ENCODE measurements around the gene CCDC74B.
"Not testable (repeated sequence)": the region's sequence is repeated elsewhere in the genome, so short reads cannot be mapped to it uniquely, and the experiment has no call there.

CCDC74B gene

DNA sequence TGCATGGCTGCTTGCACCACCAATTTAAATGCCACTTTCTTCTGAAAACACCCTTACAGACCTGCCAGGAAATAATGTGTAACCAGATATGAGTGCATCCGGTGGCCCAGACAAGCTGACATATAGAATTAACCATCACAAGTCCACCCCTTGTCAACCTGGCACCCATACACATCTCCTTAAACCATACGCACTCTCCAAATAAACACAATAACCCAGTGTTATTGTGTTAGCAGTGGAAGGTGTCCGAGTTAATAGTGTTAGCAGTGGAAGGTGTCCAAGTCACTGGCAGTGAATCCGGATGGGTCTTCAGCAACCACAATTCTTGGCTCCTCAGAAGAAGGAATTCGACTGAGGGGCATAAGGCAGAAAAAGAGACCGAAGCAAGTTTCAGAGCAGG is 3.6 kb upstream of the CCDC74B start:
- not testable (repeated sequence) for DNase-seq

DNA sequence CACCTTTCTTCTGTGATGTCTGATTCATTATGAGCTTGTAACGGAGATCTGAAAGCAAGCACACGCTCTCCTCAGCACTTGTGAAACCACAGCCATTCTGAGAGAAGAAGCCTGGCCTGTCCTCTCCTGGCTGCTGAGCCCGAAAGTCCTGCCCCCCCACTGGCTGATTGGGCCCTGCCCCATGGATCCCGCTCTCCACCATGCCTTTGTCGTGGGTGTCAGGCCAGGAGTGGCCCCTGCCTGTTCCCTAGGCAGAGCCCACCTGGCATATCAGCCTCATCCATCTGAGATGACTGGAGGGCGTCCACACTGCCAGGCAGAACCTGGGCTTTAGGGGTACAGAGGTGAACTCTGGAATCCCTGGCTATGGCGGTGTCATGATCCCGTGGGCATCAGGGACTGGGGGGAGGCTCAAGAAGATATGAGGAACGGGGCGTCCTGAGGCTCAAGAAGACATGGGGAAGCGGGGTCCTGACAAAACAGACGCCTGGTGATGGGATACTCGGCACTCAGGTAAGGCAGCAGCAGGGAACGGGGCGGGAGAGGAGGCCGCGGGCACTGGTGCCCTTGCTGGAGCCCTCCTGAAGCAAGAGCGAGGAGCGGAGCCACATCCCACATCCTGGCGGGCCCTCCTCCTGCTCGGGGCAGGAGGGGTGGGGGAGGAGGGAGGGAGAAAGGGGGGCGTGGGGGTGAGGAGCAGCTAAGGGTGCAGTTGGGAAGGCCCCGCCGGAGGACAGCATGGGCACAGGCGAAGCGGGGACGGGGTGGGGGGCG is 1.5 kb downstream of the CCDC74B start:
- DNase-seq: not testable (repeated sequence)

DNA sequence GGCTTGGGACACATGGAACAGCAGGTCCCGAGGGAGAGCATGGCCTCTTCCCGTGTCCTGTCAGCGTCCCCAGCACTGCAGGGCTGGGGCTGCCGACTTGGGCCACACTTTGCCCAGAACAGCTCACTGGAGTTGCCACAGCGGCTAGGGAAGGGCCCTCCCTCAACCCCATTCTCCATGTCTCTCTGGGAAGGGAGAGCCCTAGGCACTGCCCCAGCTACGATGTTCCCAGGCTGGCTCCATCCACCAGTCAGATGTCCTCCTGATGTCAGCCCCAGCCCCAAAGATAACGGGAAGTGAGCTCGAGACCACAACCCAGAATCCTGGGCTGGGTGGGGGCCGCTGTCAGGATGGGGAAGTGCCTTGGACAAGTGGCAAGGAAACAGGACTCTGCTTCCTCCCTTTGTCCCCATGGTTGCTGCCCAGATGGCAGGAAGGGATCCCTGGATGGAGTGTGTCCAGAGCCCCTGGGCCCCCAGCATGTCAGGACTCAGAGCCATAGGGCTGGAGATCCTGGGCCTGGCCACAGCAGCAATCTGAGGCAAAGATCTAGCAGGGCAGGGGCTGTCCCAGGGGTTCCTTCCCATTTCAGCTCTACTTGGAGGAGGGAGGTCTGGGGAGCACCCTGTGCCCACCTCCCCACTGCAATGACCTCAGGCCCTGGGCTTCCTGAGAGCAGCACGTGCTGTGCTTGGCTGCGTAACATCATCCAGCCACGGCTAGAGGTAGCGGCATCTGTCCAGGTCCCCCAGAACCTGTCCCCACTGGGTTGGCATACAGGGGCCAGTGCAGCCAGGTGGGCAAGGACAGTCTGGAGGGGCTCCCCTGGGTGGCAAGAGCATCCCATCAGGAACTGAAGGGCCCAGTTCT is 2.3 kb downstream of the CCDC74B start:
- DNase-seq: not testable (repeated sequence)

DNA sequence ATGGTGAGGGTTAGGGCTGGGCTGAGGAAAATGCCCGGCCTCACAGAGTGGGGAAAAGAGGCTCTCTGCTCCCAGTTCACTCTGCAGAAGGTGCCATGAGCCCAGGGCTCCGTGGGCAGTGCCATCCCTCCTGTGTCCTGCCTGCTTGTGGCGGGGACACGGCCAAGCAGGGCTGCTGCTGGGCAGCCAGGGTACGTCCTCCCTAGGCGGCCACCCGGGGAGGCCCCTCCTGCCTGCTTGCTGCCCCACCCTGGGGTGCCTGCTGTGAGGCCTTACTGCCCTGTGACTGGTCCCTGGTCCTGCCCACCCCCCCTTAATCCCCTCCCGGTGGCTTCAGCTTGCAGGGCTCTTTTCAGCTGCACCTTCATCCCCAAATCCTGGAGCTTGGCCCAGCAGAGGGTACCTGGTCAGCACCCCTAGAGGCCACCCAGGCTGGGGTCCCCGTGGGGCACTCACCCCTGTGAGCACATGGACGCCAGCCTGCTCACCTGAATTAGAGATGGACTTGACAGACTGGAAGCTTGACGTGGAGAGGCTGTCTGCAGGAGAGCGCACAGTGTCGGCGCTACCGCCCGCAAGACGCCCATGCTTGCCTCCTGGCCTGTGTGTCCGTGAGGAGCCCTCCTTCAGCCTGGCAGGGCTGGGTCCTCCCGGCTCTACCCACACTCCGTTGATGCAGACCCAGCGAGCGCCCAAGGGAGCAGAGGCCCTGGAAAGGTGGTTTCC is 3.1 kb downstream of the CCDC74B start:
- not testable (repeated sequence) for DNase-seq

DNA sequence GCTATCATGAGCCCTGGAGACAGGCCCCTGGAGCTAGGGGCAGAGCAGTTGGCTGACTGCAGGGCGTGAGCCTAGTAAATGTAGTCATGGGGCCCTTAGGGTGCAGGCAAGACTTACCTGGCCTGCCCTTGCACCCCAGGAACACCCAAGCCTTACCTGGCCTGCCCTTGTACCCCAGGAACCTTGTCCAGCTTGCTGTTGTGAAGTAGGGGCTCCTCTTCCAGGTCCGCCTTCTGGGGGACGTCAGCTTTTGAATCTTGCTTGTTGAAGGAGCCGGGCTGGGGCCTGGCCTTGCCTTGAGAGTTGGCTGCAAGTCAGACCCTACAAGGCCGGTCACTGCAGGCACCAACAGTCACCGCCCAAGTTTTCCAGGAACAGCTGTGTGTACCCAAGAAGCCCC is 3.9 kb downstream of the CCDC74B start:
- not testable (repeated sequence) for DNase-seq

DNA sequence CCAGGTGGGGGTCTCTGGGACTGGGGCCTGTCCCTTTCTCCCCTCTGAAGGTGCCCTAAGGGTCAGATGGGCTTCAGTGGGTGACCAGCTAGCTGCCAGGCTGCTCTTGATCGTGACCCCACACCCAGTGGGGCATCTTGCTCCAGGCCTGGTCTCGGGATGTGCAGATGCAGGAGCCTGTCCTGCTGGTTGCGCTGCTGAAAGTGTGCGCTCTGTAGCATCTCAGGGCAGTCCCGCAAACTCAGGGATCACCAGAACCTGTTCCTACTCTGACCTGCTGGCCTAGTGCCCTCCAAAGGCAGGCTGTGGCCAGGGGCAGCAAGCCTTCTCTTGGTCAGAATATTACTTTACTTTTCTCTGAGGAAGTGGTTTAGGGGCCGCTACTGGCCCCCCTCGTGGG is 4.4 kb downstream of the CCDC74B start:
- not testable (repeated sequence) for DNase-seq

DNA sequence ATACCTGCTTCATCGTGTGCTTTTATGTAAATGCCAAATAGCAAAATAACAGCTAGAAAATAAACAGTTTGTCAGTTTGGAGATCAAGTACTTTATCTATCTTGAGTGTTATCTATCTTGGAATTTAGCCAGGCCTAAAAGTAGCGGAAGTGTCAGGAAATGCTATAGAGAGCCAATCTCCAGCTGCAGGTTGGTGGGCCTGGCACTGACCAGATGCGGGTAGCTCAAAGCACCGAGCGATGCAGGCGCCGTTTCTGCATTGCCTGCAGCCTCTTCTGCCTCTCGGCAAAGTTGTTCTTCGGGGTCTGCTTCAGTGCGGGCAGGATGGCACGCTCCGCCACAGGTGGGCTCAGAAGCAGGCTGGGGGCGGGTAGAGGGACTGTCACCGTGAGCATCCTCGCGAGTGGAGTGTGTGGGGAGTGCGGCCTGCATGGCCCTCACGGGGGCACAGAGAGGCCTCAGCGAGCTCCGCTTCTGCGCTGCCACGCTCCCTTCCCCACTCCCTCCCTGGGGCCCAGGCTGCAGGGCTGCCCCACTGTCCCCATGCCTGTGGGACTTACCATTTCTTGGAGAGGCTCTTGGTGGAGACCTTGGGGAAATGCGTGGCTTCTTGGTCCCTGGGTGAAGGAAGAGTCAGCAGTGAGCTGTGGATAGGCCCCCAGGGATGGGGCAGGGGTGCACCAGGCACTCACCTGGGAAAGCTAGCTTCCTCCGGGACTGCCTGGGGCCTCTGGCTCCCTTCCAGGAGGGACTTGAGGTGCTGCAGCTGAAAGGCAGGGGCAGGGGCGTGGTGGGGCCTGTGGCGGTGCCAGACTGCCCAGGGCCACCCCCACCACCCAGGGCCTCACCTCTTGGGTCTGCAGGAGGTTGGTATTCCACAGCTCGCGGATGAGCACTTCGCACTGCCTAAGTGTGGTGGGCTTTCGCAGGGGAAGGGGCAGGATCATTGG is 5.3 kb downstream of the CCDC74B start:
- not testable (repeated sequence) for DNase-seq

DNA sequence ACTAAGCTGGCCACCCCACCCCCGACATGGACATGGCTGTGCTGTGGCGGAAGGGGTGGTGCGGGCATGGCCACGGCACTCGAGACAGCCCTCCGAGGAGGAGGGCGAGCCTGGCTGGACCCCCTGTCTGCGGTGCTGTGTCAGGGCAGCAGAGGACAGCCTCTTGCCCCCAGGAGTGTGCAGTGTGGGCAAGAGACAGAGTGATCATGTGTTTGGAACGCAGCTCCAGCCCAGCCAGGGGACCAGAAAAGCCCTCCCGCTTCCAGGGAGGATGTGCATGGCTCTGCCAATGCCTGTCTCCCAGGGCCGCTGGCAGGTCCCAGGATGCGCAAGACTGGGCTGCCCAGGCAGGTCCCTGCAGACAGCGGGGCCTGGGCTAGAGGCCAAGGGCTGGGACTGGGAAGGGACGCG is 6.1 kb downstream of the CCDC74B start:
- not testable (repeated sequence) for DNase-seq

DNA sequence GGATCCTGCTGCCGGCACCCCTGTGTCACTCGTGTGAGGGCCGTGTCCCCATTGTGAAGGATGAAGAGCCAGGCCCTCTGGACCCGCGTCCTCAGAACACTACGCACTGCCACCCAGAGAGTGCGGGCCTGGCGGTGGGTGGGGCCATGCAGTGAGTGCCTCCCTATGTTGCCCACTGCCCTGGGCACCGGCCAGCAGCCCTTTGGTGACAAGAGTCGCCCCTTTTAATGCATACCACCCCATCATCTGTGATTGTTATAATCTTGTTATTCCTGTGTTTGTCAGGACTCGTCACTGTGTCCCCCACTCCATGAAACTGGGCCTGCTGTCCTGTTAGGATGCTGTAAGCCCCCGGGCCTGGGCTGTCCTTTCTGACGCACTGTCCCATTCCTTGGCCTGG is 6.6 kb downstream of the CCDC74B start:
- DNase-seq: not testable (repeated sequence)

DNA sequence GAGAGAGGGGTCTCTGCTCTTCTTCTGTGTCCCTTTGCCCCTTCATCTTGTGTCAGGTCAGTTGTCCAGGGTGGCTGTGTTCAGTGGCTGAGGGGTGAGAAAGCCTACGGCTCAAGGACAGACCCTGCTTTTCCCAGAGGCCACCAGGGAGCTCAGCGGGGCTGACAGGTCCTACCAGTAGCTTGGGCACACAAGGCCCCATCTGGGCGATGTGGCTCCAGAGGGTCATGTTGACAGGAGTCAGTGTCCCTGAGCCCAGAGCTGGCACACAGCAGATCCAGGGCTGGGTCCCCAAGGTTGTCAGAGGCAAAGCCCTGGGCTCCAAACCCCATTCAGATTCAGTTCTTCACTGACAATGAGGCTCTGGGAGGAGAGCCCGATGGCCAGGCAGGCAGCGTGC is 7.8 kb downstream of the CCDC74B start:
- not testable (repeated sequence) for DNase-seq

DNA sequence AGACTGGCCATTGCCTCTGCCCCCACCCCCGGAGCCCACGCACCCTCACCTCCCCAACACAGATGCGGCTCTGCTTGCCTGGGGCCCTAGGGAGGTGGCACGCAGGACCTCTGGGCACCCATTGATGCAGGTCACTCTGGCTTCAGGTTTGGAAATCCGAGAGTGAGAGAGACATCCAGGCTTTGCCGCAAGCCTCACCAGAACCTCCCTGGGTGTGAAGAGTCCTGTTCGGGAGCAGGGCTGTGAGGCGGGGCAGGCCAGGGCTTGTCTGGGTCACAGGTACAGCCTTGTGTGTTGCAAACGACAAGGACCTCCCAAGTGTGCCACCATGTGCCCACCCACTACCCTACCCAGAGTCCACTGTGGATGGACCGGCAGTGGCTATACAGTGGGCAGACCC is 8.4 kb downstream of the CCDC74B start:
- not testable (repeated sequence) for DNase-seq

DNA sequence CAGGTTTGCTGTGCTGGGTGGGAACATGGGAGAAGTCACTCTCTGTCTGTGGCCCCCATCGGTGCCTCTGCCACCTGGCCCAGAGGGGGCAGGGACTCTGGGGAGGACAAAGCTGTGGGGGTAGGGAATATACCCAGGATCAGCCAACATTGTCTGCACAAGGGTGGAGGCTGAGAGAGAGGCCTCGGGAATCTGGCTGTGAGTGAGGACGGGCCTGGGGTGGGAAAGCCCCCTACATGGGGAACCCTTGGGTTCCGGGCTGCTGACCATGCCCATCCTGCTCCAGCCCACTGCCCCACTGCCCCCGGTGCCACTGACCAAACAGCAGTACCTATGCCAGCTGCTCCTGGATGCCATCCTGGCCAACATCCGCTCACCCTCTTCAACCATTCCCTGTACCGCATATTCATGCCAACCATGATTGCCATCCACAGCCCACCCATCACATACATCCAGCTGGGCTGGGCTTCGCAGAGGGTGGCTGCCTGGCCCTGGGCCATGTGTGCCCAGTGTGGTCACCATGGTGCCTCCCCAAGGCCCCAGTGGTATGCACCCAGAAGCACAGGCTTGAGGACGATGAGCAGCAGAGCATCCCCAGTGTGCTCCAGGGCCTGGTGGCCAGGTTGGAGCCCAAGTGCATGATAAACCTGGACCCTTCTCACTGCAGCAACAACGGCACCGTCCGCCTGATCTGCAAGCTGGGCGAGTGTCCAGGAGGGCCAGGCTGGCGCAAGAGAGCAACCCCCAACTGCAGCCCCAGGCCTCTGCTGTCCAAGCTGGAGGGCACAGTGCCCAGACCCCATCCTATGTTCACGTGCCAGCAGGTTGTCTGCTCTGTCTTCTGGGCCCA is 9.0 kb downstream of the CCDC74B start:
- DNase-seq: no peak

DNA sequence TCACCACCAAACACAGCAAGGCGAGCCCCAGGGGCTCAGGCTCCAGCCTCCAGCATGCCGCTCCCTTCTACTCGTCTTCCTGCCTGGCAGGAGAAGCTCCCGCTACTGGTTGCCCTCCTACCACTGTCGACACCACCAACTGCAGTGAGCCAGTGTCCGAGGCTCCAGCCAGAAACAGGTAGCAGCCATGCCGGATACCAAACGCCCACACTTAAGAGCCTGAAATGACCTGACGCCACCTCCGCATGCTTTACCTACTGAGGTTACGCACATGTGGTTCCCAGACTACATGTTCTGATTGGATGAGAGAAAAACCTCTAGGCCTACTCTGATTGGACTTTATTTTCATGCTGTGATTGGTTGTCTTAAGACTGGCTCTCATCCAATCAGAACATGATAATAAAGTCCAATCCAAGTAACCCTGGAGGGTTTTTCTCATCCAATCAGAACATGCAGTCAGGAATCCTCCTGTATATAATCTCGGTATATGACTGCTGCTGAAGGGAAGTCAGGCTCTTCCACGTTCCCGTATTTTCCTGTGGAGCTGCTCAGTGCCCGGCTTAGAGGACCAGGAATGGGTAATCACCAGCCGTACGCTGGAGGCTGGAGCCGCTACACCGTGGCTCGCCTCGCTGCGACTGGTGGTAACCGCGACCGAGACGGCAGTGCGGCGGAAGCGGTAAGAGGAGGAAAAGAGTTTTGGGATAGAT is 15.6 kb downstream of the CCDC74B start, which contains the start of gene POTEF:
Gene POTEF (minus strand): TSS at position 103 of the 710 bp plus-strand sequence. CDS start 8,707 bp downstream, outside the sequence.
- DNase-seq: not testable (repeated sequence)

DNA sequence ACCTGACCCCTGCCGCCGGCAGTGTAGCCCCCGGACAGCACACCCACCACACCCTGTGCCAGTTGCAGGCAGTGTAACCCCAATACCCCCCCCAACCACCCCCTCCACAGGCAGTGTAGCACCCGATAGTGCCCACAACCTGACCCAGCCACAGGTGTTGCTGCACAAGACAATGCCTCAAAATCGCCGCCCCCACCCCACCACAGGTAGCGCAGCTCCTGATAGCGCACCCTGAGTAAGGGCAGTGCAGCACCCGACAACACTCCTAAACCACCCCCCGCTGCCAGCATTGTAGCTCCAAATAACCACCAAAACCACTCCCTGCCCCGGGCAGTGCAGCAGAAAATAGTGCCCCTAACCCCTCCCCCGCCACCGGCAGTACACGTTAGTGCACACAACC is 16.4 kb downstream of the CCDC74B start:
- not testable (repeated sequence) for DNase-seq

DNA sequence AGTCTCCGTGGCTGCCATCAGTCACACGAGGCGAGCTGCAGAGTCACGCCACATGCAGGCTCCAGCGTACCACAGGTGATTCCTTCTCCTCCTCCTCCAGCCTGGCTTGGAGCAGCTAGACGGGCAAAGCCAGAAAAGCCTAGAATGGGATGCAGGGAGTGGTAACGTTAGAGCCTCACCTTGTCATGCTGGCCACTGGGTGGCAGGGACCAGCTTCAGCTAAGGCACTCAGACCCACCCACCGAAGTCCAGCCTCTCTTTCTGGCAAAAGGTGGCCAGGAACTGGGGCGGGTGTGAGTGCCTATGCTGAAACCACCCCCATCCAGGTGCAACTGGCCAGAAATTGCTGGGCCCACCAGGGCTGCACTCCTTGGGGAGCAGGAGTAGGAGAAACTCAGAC is 17.2 kb downstream of the CCDC74B start:
- DNase-seq: not testable (repeated sequence)

DNA sequence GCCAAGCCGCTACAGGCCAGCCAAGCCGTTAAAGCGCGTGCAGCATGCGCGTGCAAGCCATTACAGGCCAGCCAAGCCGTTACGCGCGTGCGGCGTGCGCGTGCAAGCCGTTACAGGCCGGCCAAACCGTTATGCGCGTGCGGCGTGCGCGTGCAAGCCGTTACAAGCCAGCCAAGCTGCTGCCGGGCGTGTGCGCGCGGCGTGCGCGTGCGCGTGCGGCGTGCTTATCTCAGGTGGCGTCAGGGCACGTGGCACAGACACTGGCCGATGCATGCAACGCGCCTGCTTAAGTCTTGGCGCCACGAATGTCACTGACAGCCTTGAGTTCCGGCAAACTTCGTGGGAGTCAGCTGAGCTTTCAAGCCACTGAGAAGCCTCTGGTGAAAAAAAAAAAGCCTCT is 24.0 kb downstream of the CCDC74B start:
- not testable (repeated sequence) for DNase-seq

DNA sequence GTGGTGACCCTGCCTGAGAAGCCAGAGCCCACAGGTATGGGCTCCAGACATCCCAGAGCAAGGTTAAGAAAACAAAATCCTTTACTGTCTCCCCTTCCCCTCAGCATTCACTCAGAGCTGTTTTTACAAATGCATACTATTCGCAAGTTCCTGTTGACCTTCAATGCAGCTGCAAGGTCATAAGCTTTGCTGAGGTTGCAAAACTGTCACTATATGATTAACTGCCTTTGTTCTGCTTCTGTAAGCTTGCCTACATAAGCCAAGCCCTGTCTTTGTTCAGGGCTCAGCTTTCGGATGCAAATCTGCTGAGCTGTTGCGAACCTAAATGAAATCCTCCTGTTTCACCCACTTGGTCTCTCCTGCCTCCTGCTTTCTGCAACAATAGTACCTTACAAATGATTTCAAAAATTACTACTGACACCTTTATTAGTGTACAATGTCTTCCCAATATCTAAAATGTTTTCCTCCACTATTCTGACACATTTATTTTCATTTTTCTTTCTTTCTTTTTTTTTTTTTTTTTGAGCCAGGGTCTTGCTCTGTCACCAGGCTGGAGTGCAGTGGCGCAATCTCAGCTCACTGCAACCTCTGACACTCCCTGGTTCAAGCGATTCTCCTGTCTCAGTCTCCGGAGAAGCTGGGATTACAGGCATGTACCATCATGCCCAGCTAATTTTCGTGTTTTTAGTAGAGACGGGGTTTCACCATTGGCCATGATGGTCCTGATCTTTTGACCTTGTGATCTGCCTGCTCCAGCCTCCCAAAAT is 42.1 kb downstream of the CCDC74B start:
- DNase-seq: not testable (repeated sequence)

Measured in inflammatory macrophage treated with lipopolysaccharide for 4 hours (primary cell).